Measurements from ENCODE around the gene VSX1. TPM values are rescaled to one million over a fixed set of nuclear protein-coding genes. Genes with fewer than 3 reads are reported as not detected.

VSX1 gene
- total and polyA plus RNA-seq, 2 donors (not counting 1 experiment from before 2014, with no cell fraction given): not detected

- Histone ChIP-seq H3K27ac (ENCODE audit: low read length in 2 of 2) (no peak overlapping the region), H3K27me3 (replicated peaks in 1 of 4; ENCODE audit: control extremely low read depth in 1 of 4, control insufficient read depth in 3 of 4, insufficient read depth in 4 of 4, low read length in 3 of 4) (no peaks in the 10 kb centered on the region), H2AFZ (ENCODE audit: insufficient read depth, low read depth, low read length, poor library complexity, severe bottlenecking) (no peak overlapping the region), H3K79me2 (ENCODE audit: control insufficient read depth, insufficient read depth, low read length) (peaks cover 97% of the 10 kb centered on the region), H4K20me1 (ENCODE audit: control insufficient read depth, insufficient read depth, low read length, poor library complexity, severe bottlenecking) (peaks cover 70% of the 10 kb centered on the region), H3K9me3 (ENCODE audit: control extremely low read depth in 1 of 3, control insufficient read depth in 2 of 3, insufficient read depth in 1 of 3, low read length in 2 of 3) (no peaks in the 10 kb centered on the region), H3K4me2 (replicated peaks; ENCODE audit: low read depth, low read length, poor library complexity, severe bottlenecking) (no peak overlapping the region), H3K4me3 (ENCODE audit: control extremely low read depth in 1 of 5, extremely low read depth in 1 of 5, insufficient read depth in 1 of 5, low read depth in 2 of 5, low read length in 4 of 5) (no peak overlapping the region), H3K9ac (ENCODE audit: low read length) (no peak overlapping the region), H3K36me3 (replicated peaks in 1 of 2; ENCODE audit: control extremely low read depth in 1 of 2, control insufficient read depth in 1 of 2, extremely low read depth in 1 of 2, insufficient read depth in 2 of 2, low read length in 1 of 2) (peaks cover 0 to 61% of the 10 kb centered on the region in 2 experiments), H3K4me1 (ENCODE audit: control insufficient read depth in 2 of 2, insufficient read depth in 2 of 2, low read length in 2 of 2) (peaks cover 13 to 17% of the 10 kb centered on the region in 2 donors)
- H3K4me3 Mint-ChIP-seq: no peak overlapping the region
- ChIA-PET CTCF (interaction anchor here (0.6 to 2.8 kb wide), 3 partner anchors 22 to 338 kb away, joined by 3 to 10 read pairs (median 3); no protein-coding TSS in a partner anchor), POLR2A (no interaction called here)
- H3K27ac Mint-ChIP-seq: no peak overlapping the region
- TF ChIP-seq EZH2 (IDR thresholded peaks at IDR 0.05; ENCODE audit: borderline replicate concordance, insufficient read depth, low read depth, low read length, poor library complexity, severe bottlenecking): no peak
- TF ChIP-seq CTCF (IDR thresholded peaks at IDR 0.05): no peak
- H3K9me3 Mint-ChIP-seq (ENCODE audit: insufficient read depth): no peaks in the 10 kb centered on the region
- ATAC-seq (ENCODE audit: low read depth) (no peak), DNase-seq (no peak)
- intact Hi-C loops (cut with micrococcal nuclease): no loop called here
- WGBS (ENCODE audit: insufficient coverage): 100% methylated on average over 2 of the region's 3 CpGs
- H3K4me1 Mint-ChIP-seq: peaks cover 36% of the 10 kb centered on the region
- no peaks in the 10 kb centered on the region for H3K27me3 Mint-ChIP-seq
Observed at GRCh38 chr20:25031241-25031640, 50.7 kb downstream of the VSX1 start.

- no peaks in the 10 kb centered on the region for H3K27me3 Mint-ChIP-seq
- peaks cover 70% of the 10 kb centered on the region for H4K20me1 ChIP-seq (ENCODE audit: control insufficient read depth, insufficient read depth, low read length, poor library complexity, severe bottlenecking)
- peaks cover 32% of the 10 kb centered on the region for H3K4me1 Mint-ChIP-seq
- H3K4me3 Mint-ChIP-seq: no peak overlapping the region
- WGBS (ENCODE audit: insufficient coverage): 98% methylated on average over 7 of the region's 8 CpGs
- peaks cover 8 to 12% of the 10 kb centered on the region in 2 donors for H3K4me1 ChIP-seq (ENCODE audit: control insufficient read depth in 2 of 2, insufficient read depth in 2 of 2, low read length in 2 of 2)
- no peaks in the 10 kb centered on the region for H3K27me3 ChIP-seq (replicated peaks in 1 of 4; ENCODE audit: control extremely low read depth in 1 of 4, control insufficient read depth in 3 of 4, insufficient read depth in 4 of 4, low read length in 3 of 4)
- TF ChIP-seq EZH2 (IDR thresholded peaks at IDR 0.05; ENCODE audit: borderline replicate concordance, insufficient read depth, low read depth, low read length, poor library complexity, severe bottlenecking) (no peak), CTCF (IDR thresholded peaks at IDR 0.05) (no peak)
- CTCF ChIA-PET: interaction anchor here (0.6 kb wide), 1 partner anchor 339 kb away, joined by 3 read pairs; no protein-coding TSS in a partner anchor
- POLR2A ChIA-PET: no interaction called here
- H3K9me3 ChIP-seq (ENCODE audit: control extremely low read depth in 1 of 3, control insufficient read depth in 2 of 3, insufficient read depth in 1 of 3, low read length in 2 of 3): no peaks in the 10 kb centered on the region
- DNase-seq (no peak), ATAC-seq (ENCODE audit: low read depth) (no peak)
- H3K27ac Mint-ChIP-seq: no peak overlapping the region
- intact Hi-C loops (cut with micrococcal nuclease): no loop called here
- no peak overlapping the region for H3K4me3 ChIP-seq (ENCODE audit: control extremely low read depth in 1 of 5, extremely low read depth in 1 of 5, insufficient read depth in 1 of 5, low read depth in 2 of 5, low read length in 4 of 5)
- H3K79me2 ChIP-seq (ENCODE audit: control insufficient read depth, insufficient read depth, low read length): peaks cover 97% of the 10 kb centered on the region
- no peaks in the 10 kb centered on the region for H3K9me3 Mint-ChIP-seq (ENCODE audit: insufficient read depth)
- no peak overlapping the region for H3K9ac ChIP-seq (ENCODE audit: low read length)
- no peak overlapping the region for H3K4me2 ChIP-seq (replicated peaks; ENCODE audit: low read depth, low read length, poor library complexity, severe bottlenecking)
- H3K36me3 ChIP-seq (replicated peaks in 1 of 2; ENCODE audit: control extremely low read depth in 1 of 2, control insufficient read depth in 1 of 2, extremely low read depth in 1 of 2, insufficient read depth in 2 of 2, low read length in 1 of 2): peaks cover 0 to 66% of the 10 kb centered on the region in 2 experiments
- H3K27ac ChIP-seq (ENCODE audit: low read length in 2 of 2): no peak overlapping the region
- H2AFZ ChIP-seq (ENCODE audit: insufficient read depth, low read depth, low read length, poor library complexity, severe bottlenecking): no peak overlapping the region
Observed at GRCh38 chr20:25030649-25031207, 51.2 kb downstream of the VSX1 start.

All from B cell (primary cell).